GM10847 (cell line): Measurements from ENCODE around the gene DNAJC4.

Source experiments
- POLR2A ChIP-seq: IDR thresholded peaks from 2 replicates; pipeline ENCODE4 v1.6.1; 2011; ENCODE audit not compliant: insufficient read length; ENCODE audit errors: extremely low read depth

The DNAJC4 gene

DNA sequence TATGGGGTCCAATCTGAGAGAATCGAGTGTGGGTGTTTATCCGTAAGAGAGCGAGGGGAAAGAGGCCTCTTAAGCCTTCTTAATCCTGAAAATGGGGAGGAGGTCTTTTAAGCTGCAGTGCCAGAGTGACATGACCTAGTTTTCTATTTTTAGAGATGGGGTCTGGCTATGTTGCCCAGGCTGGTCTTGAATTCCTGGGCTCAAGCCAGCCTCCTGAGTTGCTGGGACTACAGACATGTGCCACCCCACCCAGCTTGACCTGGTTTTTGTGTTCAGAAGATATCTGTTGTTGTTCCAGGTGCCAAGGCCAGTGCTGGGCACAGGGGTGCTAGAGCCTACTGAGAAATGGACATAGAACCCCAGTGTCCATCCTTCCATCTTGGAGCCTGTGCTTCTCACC is 52.7 kb downstream of the DNAJC4 start:
- no peak for TF ChIP-seq POLR2A
